Neural cell (in vitro differentiated cells): ENCODE results near the gene MEDAG. TPM values are rescaled to one million over a fixed set of nuclear protein-coding genes. Genes with fewer than 3 reads are reported as not detected.

Experiments
- H2AFZ ChIP-seq: fragments of 200-600, 300-800 bp; sonication (generic), shearing (Covaris generic); 2 replicates; pipeline ENCODE4 v1.6.0; 2014; ENCODE audit warnings: low read depth, mild to moderate bottlenecking, antibody characterized with exemption, low read length, moderate library complexity
- H3F3A ChIP-seq: fragments of 200-600 bp; shearing (Covaris generic); 2 replicates; pipeline ENCODE4 v1.6.1; 2016; ENCODE audit warnings: mild to moderate bottlenecking, moderate library complexity, mixed read lengths, antibody characterized with exemption, low read length; ENCODE audit not compliant: insufficient read depth, poor library complexity, severe bottlenecking
- H3K27ac ChIP-seq: fragments of 200-600, 300-800 bp; sonication (generic), shearing (Covaris generic); 2 replicates; pipeline ENCODE4 v1.5.1; 2014; ENCODE audit warnings: mild to moderate bottlenecking, low read length, moderate library complexity
- H3K27me3 ChIP-seq: fragments of 300-800, 200-600 bp; sonication (generic), shearing (Covaris generic); 2 replicates; pipeline ENCODE4 v1.6.0; 2014; ENCODE audit warnings: mild to moderate bottlenecking, low read depth, low read length, moderate library complexity; ENCODE audit not compliant: insufficient read depth
- H3K36me3 ChIP-seq: fragments of 300-800, 200-600 bp; sonication (generic), shearing (Covaris generic); 2 replicates; pipeline ENCODE4 v1.5.1; 2014; ENCODE audit warnings: mild to moderate bottlenecking, antibody characterized with exemption, low read length, moderate library complexity; ENCODE audit not compliant: insufficient read depth
- H3K4me2 ChIP-seq: fragments of 300-800, 200-600 bp; sonication (generic), shearing (Covaris generic); 2 replicates; pipeline ENCODE4 v1.6.0; 2014; ENCODE audit warnings: mild to moderate bottlenecking, low read length
- H3K4me3 ChIP-seq: fragments of 300-800, 200-600 bp; sonication (generic), shearing (Covaris generic); 2 replicates; pipeline ENCODE4 v1.5.1; 2014; ENCODE audit warnings: mild to moderate bottlenecking, low read length, moderate library complexity
- H3K79me2 ChIP-seq: fragments of 200-600 bp; shearing (Covaris generic); replicated peaks from 2 replicates; pipeline ENCODE4 v1.6.0; 2014; ENCODE audit warnings: mild to moderate bottlenecking, low read length, moderate library complexity; ENCODE audit not compliant: insufficient read depth
- H3K9ac ChIP-seq: fragments of 300-800, 200-600 bp; sonication (generic), shearing (Covaris generic); 2 replicates; pipeline ENCODE4 v1.6.1; 2016; ENCODE audit warnings: mild to moderate bottlenecking, low read length, mixed read lengths
- H3K9me2 ChIP-seq: fragments of 200-600 bp; shearing (Covaris generic); 2 replicates; pipeline ENCODE4 v1.6.1; 2016; ENCODE audit warnings: mild to moderate bottlenecking, low read length, mixed read lengths; ENCODE audit not compliant: insufficient read depth
- H3K9me3 ChIP-seq: fragments of 200-600, 300-800 bp; sonication (generic), shearing (Covaris generic); 2 replicates; pipeline ENCODE4 v1.6.1; 2016; ENCODE audit warnings: mild to moderate bottlenecking, mixed run types, low read length, moderate library complexity, mixed read lengths
- H4K20me1 ChIP-seq: fragments of 200-600 bp; shearing (Covaris generic); 2 replicates; pipeline ENCODE4 v1.6.1; 2016; ENCODE audit warnings: mild to moderate bottlenecking, mixed run types; ENCODE audit not compliant: insufficient read depth
- EP300 ChIP-seq: fragments of 450-650 bp; conservative IDR thresholded peaks from 2 replicates; pipeline ENCODE4 v1.6.1; 2014; ENCODE audit warnings: antibody characterized with exemption, mild to moderate bottlenecking, moderate library complexity; ENCODE audit not compliant: poor library complexity, severe bottlenecking
- EZH2 ChIP-seq: fragments of 200-600, 300-800 bp; shearing (Covaris generic), sonication (generic); IDR thresholded peaks from 2 replicates; pipeline ENCODE4 v1.6.1; 2014; ENCODE audit warnings: antibody characterized with exemption, low read length, borderline replicate concordance, mild to moderate bottlenecking; ENCODE audit not compliant: insufficient read depth, poor library complexity, severe bottlenecking
- MXI1 ChIP-seq: fragments of 450-650 bp; conservative IDR thresholded peaks from 2 replicates; pipeline ENCODE4 v1.6.1; 2014; ENCODE audit warnings: antibody characterized with exemption, mild to moderate bottlenecking; ENCODE audit not compliant: poor library complexity, severe bottlenecking
- POLR2AphosphoS5 ChIP-seq: IDR thresholded peaks from 2 replicates; pipeline ENCODE4 v1.6.1; 2012
- RAD21 ChIP-seq: fragments of 450-650 bp; conservative IDR thresholded peaks from 2 replicates; pipeline ENCODE4 v1.6.1; 2014; ENCODE audit warnings: antibody characterized with exemption, mild to moderate bottlenecking, moderate library complexity
- SMC3 ChIP-seq: fragments of 450-650 bp; conservative IDR thresholded peaks from 2 replicates; pipeline ENCODE4 v1.6.1; 2014; ENCODE audit warnings: antibody characterized with exemption, mild to moderate bottlenecking, moderate library complexity; ENCODE audit not compliant: poor library complexity
- TAF1 ChIP-seq: IDR thresholded peaks from 2 replicates; pipeline ENCODE4 v1.6.1; 2012; ENCODE audit warnings: low read depth
- polyA plus RNA-seq: library from polyadenylated mRNA; depleted of rRNA; stranded (reverse); fragments of >200 nt; gene quantifications from 2 replicates; pipeline ENCODE4 v1.2.3, GENCODE V29; 2014
- TF ChIP-seq, protein P1 (sequence below): IDR thresholded peaks from 2 replicates; pipeline ENCODE4 v1.6.1; 2012; ENCODE audit warnings: borderline replicate concordance
- TF ChIP-seq, protein P2 (sequence below): fragments of 450-650 bp; IDR thresholded peaks from 2 replicates; pipeline ENCODE4 v1.5.1; 2014; ENCODE audit warnings: antibody characterized with exemption, mild to moderate bottlenecking, moderate library complexity; ENCODE audit not compliant: poor library complexity, severe bottlenecking

The MEDAG gene
- polyA plus RNA-seq, 1 donor from 2014 or later, result not detected

DNA sequence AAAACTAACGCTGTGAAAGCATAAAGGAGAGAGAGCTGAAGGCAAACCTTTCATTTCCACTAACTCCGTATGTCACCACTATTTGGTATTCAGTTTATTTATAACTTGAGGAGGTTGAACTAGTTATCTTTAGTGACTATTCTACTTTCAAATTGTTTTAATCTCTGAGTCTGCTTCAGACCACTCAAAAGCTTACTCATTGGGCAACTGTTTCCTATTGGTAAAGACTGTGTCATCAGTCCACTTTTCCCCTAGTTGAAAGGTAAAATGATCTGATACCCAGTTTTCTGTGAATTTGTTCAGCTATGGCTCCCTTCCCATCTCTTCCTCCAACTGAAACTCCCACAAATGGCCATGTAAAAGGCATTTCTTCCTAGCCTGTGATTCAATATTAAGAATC lies 65.5 kb downstream of the MEDAG start:
- TF ChIP-seq RAD21 (no peak), TAF1 (no peak)
- no peak overlapping the region for H3K9ac ChIP-seq
- H3K27ac ChIP-seq, result no peak overlapping the region
- no peaks in the 10 kb centered on the region for H3F3A ChIP-seq
- H3K79me2 ChIP-seq, result no peaks in the 10 kb centered on the region
- H2AFZ ChIP-seq, result no peak overlapping the region
- no peaks in the 10 kb centered on the region for H3K9me3 ChIP-seq
- no peaks in the 10 kb centered on the region for H3K36me3 ChIP-seq
- H3K4me3 ChIP-seq, result no peak overlapping the region
- no peaks in the 10 kb centered on the region for H3K9me2 ChIP-seq
- no peaks in the 10 kb centered on the region for H4K20me1 ChIP-seq
- no peak overlapping the region for H3K4me2 ChIP-seq
- no peaks in the 10 kb centered on the region for H3K27me3 ChIP-seq

DNA sequence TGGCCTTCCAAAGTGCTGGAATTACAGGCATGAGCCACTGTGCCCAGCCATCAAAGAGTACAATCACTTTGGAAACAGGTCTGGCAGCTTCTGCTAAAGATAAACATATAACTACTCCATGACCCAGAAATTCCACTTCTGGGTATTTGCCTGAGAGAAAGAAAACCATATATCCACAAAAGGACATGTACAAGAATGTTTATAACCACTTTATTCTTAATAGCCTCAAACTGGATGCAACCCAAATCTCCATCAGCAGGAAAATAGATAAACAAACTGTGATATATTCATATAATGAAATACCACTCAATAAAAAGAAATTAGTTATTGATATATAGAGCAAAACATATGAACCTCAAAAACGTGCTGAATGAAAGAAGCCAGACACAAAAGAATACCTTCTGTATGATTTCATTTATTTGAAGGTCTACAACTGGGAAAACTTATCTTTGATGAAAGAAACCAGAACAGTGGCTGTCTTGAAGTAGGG lies 66.9 kb downstream of the MEDAG start:
- no peaks in the 10 kb centered on the region for H4K20me1 ChIP-seq
- H2AFZ ChIP-seq, result no peak overlapping the region
- no peaks in the 10 kb centered on the region for H3K9me2 ChIP-seq
- no peaks in the 10 kb centered on the region for H3K36me3 ChIP-seq
- H3K27me3 ChIP-seq, result no peaks in the 10 kb centered on the region
- TF ChIP-seq EP300 (no peak), TAF1 (no peak), EZH2 (no peak), POLR2AphosphoS5 (no peak)
- TF ChIP-seq, protein P1, sequence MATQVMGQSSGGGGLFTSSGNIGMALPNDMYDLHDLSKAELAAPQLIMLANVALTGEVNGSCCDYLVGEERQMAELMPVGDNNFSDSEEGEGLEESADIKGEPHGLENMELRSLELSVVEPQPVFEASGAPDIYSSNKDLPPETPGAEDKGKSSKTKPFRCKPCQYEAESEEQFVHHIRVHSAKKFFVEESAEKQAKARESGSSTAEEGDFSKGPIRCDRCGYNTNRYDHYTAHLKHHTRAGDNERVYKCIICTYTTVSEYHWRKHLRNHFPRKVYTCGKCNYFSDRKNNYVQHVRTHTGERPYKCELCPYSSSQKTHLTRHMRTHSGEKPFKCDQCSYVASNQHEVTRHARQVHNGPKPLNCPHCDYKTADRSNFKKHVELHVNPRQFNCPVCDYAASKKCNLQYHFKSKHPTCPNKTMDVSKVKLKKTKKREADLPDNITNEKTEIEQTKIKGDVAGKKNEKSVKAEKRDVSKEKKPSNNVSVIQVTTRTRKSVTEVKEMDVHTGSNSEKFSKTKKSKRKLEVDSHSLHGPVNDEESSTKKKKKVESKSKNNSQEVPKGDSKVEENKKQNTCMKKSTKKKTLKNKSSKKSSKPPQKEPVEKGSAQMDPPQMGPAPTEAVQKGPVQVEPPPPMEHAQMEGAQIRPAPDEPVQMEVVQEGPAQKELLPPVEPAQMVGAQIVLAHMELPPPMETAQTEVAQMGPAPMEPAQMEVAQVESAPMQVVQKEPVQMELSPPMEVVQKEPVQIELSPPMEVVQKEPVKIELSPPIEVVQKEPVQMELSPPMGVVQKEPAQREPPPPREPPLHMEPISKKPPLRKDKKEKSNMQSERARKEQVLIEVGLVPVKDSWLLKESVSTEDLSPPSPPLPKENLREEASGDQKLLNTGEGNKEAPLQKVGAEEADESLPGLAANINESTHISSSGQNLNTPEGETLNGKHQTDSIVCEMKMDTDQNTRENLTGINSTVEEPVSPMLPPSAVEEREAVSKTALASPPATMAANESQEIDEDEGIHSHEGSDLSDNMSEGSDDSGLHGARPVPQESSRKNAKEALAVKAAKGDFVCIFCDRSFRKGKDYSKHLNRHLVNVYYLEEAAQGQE, result no peak
- TF ChIP-seq, protein P2, sequence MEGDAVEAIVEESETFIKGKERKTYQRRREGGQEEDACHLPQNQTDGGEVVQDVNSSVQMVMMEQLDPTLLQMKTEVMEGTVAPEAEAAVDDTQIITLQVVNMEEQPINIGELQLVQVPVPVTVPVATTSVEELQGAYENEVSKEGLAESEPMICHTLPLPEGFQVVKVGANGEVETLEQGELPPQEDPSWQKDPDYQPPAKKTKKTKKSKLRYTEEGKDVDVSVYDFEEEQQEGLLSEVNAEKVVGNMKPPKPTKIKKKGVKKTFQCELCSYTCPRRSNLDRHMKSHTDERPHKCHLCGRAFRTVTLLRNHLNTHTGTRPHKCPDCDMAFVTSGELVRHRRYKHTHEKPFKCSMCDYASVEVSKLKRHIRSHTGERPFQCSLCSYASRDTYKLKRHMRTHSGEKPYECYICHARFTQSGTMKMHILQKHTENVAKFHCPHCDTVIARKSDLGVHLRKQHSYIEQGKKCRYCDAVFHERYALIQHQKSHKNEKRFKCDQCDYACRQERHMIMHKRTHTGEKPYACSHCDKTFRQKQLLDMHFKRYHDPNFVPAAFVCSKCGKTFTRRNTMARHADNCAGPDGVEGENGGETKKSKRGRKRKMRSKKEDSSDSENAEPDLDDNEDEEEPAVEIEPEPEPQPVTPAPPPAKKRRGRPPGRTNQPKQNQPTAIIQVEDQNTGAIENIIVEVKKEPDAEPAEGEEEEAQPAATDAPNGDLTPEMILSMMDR, result no peak
- no peak overlapping the region for H3K4me2 ChIP-seq
- H3K79me2 ChIP-seq, result no peaks in the 10 kb centered on the region
- no peak overlapping the region for H3K9ac ChIP-seq
- H3K4me3 ChIP-seq, result no peak overlapping the region
- H3K27ac ChIP-seq, result no peak overlapping the region
- H3F3A ChIP-seq, result no peaks in the 10 kb centered on the region
- no peaks in the 10 kb centered on the region for H3K9me3 ChIP-seq

GRCh38 chr13:30974350-30974749 lies 68.3 kb downstream of the MEDAG start:
- Histone ChIP-seq H3K9ac (no peak overlapping the region), H3K4me3 (no peak overlapping the region), H2AFZ (no peak overlapping the region), H3K79me2 (no peaks in the 10 kb centered on the region), H3K27me3 (no peaks in the 10 kb centered on the region), H3F3A (no peaks in the 10 kb centered on the region), H3K27ac (no peak overlapping the region), H3K36me3 (no peaks in the 10 kb centered on the region), H3K4me2 (no peak overlapping the region), H3K9me2 (no peaks in the 10 kb centered on the region), H4K20me1 (no peaks in the 10 kb centered on the region), H3K9me3 (no peaks in the 10 kb centered on the region)
- TF ChIP-seq POLR2AphosphoS5 (no peak), SMC3 (no peak), EP300 (no peak), EZH2 (no peak), TAF1 (no peak), RAD21 (no peak), MXI1 (no peak)
- TF ChIP-seq, protein P1, result no peak
- TF ChIP-seq, protein P2, result no peak
